HG03159 (cell line): ENCODE data around the gene ISY1.
"Not testable (repeated sequence)": the region's sequence is repeated elsewhere in the genome, so short reads cannot be mapped to it uniquely, and the experiment has no call there.

Experiments used
- ATAC-seq: cut with Tn5 transposase; IDR thresholded peaks from one replicate; pipeline ENCODE4 v1.9.1; 2021; ENCODE audit warnings: mild to moderate bottlenecking, moderate library complexity; ENCODE audit not compliant: unreplicated experiment

The ISY1 gene

GRCh38 chr3:129088312-129088711 lies 72.6 kb downstream of the ISY1 start:
- ATAC-seq, result not testable (repeated sequence)

GRCh38 chr3:129087904-129088303 lies 73.0 kb downstream of the ISY1 start:
- ATAC-seq, result not testable (repeated sequence)

- ATAC-seq, result no peak
These were observed 73.6 kb downstream of the ISY1 start for GRCh38 chr3:129087138-129087702.

GRCh38 chr3:129085818-129086217 lies 75.0 kb downstream of the ISY1 start:
- ATAC-seq, result no peak

DNA sequence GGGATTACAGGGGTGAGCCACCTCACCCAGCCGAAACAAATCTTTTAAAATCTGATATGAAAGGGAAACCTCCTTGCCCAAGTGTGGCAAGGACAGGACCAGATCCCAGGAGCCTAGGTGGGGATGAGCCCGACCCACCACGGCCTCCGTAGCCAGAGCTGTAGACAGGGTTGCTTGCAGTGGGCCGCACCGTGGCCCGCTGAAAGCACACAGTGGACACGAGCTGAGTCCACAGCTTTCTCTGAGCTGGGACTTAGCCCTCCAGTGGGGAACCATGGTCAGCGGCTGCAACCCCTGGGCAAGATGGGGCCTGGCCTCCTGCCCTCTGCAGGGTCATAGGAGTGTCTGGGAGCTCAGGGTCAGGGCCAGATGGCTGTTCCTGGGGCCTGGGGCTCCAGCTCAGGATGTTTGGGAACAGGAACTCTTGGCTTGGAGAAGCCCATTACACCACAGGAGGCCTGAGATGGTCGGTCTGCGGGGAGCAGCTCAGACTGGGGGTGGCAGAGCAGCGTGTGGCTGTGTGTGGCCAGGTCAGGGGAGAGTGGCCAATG lies 75.6 kb downstream of the ISY1 start:
- no peak for ATAC-seq

DNA sequence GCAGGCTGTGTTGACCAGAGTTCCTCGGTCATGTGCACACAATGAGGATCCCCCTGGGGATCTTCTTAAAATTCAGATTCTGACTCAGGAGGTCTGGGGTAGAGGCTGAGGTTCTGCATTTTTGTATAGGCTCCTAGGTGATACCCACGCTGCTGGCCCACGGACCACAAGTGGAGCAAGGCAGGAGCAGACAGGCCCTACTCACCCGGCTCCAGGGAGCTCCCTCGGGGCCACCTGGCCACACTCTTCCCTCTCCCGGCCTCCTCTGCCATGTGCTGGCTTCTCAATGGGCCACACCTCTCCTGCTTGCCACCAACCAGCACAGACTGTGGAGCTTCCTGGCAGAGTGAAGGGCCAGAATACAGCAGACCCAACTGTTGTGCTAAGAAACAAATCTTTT lies 76.4 kb downstream of the ISY1 start:
- ATAC-seq, result no peak

- no peak for ATAC-seq
These were observed 78.8 kb downstream of the ISY1 start for GRCh38 chr3:129082026-129082425.

GRCh38 chr3:129081503-129081902 lies 79.4 kb downstream of the ISY1 start:
- no peak for ATAC-seq

DNA sequence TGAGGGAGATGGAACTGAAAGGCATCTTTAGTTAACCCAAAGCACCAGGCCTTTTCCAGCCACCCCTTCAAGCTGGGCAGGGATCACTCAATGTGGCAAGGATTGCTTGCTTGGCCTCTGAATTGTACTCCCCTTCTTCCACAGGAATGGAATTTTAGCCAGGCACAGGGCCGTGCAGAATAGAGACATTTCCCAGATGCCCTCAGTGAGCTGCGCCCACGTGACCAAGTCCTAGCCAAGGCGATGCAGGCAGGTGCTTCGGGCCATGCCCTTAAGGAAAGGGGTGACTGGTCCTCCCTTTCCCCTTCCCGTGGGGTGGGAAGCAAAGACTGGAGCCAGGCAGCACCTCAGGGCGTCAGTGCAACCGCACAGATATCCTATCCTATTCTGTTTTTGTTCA lies 82.4 kb downstream of the ISY1 start:
- no peak for ATAC-seq
